Mononuclear cell (primary cell): ENCODE data around the gene ATP1A4. TPM values are rescaled to one million over a fixed set of nuclear protein-coding genes. Genes with fewer than 3 reads are reported as not detected.

Source experiments
- H3K27me3 ChIP-seq: 2 replicates; pipeline ENCODE4 v1.6.0; 2011; ENCODE audit warnings: low read length, control low read depth; ENCODE audit not compliant: insufficient read depth
- H3K4me1 ChIP-seq: 2 replicates; pipeline ENCODE4 v1.5.1; 2011; ENCODE audit warnings: mild to moderate bottlenecking, low read length, control low read depth; ENCODE audit not compliant: insufficient read depth
- H3K4me3 ChIP-seq: 2 replicates; pipeline ENCODE4 v1.5.1; 2011; ENCODE audit warnings: mild to moderate bottlenecking, low read length, moderate library complexity
- H3K9me3 ChIP-seq: 2 replicates; pipeline ENCODE4 v1.5.1; 2011; ENCODE audit warnings: low read depth, mild to moderate bottlenecking, control low read depth, low read length
- total RNA-seq: library from RNA; depleted of rRNA; stranded (reverse); fragments of >200 nt; gene quantifications from one replicate; pipeline ENCODE4 v1.2.3, GENCODE V29; 2012

The ATP1A4 gene
- total RNA-seq, 1 donor: under 0.01 TPM

DNA sequence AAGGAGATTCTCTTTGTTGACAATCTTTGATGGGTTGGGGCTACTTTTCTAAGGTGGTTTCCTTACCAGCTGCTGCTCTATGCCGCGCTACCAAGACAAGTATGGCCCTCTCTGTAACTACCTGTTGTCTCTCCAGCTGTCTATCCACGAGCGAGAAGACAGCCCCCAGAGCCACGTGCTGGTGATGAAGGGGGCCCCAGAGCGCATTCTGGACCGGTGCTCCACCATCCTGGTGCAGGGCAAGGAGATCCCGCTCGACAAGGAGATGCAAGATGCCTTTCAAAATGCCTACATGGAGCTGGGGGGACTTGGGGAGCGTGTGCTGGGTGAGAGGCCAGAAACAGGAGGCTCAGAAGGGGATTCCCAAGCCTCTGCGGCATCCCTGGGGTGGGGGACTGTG lies 21.4 kb upstream of the ATP1A4 start:
- Histone ChIP-seq H3K9me3 (no peaks in the 10 kb centered on the region), H3K27me3 (no peaks in the 10 kb centered on the region), H3K4me3 (no peak overlapping the region), H3K4me1 (no peaks in the 10 kb centered on the region)

DNA sequence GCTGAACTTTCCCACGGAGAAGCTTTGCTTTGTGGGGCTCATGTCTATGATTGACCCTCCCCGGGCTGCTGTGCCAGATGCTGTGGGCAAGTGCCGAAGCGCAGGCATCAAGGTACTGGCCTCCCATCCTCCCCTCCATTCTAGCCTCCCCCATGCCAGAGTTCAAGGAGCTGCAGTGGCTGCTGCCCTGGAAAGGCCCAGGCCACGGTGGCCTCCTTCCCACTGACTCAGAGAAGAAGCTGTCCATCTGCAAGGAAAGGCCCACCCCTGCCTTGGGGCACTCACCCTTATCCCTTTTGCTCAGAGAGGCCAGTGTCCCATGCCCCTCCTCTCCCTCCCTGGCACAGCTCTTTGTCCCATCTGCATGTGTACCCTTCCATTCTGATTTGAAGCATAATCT lies 20.9 kb upstream of the ATP1A4 start:
- H3K27me3 ChIP-seq: no peaks in the 10 kb centered on the region
- no peaks in the 10 kb centered on the region for H3K9me3 ChIP-seq
- H3K4me3 ChIP-seq: no peak overlapping the region
- H3K4me1 ChIP-seq: no peaks in the 10 kb centered on the region

DNA sequence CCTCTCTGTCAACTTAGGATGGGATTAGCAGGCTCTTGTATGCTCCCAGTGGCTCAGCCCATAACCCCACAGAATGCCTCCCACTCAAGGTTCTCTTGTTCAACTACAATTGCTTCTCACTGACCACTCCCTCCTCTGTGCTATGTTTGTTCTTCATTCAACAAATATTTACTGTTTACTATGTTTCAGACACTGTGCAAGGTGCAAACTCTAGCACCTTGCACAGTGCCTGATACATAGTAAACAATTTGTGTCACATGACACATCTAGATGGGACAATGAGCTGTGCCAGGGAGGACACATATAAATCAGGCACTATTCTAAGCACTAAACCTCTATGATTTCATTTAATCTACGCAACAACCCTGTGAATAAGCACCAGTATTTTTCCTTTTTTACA lies 20.5 kb upstream of the ATP1A4 start:
- H3K9me3 ChIP-seq: no peaks in the 10 kb centered on the region
- no peaks in the 10 kb centered on the region for H3K4me1 ChIP-seq
- H3K27me3 ChIP-seq: no peaks in the 10 kb centered on the region
- H3K4me3 ChIP-seq: no peak overlapping the region

DNA sequence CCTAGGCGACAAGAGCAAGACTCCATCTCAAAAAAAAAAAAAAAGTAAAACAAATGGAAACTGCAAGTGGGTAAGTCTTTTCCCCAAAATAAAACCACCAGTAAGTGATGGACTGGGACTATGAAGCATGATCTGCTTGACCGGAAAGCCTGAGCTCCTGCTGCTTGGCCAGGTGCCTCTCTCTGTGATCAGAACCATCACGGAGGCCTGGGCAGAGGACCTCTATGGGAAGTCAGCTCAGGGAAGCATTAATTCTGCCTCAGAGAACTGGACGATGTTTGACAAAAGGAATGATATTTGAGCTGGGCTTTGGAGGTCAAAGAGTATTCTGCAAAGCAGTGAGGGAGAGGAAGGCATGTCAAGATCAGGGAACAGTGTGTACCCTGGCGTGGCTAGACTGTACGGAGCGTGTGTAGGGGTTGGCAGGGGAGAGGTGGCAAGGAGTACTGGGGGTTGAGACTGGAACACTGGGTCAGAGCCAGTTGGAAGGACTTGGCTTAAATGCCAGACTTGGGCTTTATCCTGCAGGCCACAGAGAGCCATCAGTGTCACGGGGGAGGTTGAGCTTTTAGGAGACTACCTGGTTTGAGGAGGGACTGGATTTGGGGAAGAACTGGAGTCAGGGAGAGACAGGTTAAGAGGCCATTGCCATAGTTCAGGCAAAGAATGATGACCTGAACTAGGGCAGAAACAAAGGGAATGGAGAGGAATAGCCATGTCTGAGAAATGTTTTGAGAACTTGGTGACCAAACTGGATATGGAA lies 19.4 kb upstream of the ATP1A4 start:
- H3K4me3 ChIP-seq: no peak overlapping the region
- H3K27me3 ChIP-seq: no peaks in the 10 kb centered on the region
- H3K9me3 ChIP-seq: no peaks in the 10 kb centered on the region
- no peaks in the 10 kb centered on the region for H3K4me1 ChIP-seq

DNA sequence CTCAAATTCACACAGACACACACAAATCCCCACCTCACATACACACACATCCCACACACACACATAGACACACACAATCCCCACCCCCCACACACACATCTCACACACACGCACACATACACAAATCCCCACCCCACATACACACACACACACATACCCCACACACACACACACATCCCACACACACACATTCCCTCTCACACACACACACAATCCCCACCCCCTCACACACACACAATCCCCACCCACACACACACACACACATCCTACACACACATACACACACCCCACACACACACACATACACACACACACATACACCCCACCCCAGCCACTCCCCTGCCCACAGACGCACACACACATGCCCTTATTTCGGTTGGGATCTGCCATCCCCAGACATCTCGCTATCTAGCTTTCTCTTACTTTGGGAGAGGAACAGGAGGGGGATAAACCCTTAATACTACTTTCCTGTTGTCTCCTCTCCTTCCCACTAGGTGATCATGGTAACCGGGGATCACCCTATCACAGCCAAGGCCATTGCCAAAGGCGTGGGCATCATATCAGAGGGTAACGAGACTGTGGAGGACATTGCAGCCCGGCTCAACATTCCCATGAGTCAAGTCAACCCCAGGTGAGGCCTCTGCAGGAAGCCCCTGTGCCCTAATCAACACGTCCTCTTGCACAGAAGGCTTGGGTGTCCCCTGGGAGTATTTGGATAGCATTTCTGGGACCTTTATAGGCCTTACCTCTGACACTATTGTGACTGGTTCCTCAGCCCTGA lies 17.2 kb upstream of the ATP1A4 start:
- Histone ChIP-seq H3K9me3 (no peaks in the 10 kb centered on the region), H3K27me3 (no peaks in the 10 kb centered on the region), H3K4me1 (no peaks in the 10 kb centered on the region), H3K4me3 (no peak overlapping the region)

DNA sequence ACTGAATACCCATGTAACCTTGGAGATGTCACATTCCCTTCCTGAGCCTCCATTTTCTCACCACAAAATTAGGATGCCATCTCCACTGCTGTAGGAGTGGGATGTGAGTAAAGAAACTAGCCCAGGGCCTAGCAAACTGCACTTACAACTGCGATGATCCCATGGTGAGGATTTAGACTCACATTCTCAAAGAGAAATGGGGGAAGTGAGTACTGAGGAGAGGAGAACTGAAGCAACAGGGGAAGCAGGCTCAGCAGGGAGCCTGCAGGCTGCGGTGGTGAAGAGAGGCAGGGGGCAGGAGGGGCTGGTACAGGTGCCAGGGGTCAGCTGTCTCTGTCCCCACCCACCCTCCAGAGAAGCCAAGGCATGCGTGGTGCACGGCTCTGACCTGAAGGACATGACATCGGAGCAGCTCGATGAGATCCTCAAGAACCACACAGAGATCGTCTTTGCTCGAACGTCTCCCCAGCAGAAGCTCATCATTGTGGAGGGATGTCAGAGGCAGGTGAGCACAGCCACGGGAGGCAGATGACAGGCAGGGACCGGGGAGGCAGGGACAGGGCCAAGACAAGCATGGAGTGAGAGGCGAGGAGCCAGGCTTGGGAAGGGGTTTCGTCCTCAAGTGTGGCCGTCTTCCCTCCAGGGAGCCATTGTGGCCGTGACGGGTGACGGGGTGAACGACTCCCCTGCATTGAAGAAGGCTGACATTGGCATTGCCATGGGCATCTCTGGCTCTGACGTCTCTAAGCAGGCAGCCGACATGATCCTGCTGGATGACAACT lies 16.4 kb upstream of the ATP1A4 start:
- no peaks in the 10 kb centered on the region for H3K4me1 ChIP-seq

DNA sequence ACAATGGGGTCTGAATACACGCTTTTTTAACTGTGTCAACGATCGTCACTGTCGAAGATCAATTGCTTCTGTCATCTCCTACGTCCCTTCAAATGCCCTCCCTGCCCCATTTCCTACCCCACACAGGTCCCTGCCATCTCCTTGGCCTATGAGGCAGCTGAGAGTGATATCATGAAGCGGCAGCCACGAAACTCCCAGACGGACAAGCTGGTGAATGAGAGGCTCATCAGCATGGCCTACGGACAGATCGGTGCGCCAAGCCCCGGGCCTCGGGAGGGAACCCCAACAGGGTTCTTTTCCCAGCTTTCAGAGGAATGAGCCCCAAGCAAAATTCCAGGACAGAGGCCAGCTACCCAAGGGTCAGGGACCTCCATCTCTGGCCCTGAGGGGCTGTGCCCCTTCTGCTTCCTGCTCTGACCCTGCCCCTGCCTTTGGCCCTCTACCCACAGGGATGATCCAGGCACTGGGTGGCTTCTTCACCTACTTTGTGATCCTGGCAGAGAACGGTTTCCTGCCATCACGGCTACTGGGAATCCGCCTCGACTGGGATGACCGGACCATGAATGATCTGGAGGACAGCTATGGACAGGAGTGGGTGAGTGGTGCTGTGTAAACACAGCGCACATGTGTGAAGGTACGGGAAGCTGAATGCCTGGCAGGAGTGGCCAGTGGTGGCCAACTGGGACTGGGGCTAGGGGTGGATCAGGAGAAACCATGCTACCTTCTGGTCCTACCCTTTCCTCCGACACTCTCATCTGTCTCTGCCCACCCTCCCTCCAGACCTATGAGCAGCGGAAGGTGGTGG lies 15.1 kb upstream of the ATP1A4 start:
- H3K4me1 ChIP-seq: no peaks in the 10 kb centered on the region
- H3K27me3 ChIP-seq: no peaks in the 10 kb centered on the region
- no peak overlapping the region for H3K4me3 ChIP-seq
- H3K9me3 ChIP-seq: no peaks in the 10 kb centered on the region

More for the DNA sequence above, 16.4 kb upstream of the ATP1A4 start:
- H3K9me3 ChIP-seq: no peaks in the 10 kb centered on the region
- no peaks in the 10 kb centered on the region for H3K27me3 ChIP-seq
- H3K4me3 ChIP-seq: no peak overlapping the region

DNA sequence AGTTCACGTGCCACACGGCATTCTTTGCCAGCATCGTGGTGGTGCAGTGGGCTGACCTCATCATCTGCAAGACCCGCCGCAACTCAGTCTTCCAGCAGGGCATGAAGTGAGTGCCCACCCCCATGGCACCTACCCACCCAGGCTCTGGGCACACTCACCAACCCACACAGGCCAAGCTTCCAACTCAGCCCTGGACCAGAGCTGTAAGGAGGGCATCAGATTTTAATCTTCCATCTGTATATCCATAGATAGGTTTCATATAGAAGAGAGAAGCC lies 14.5 kb upstream of the ATP1A4 start:
- Histone ChIP-seq H3K4me1 (peaks cover 3% of the 10 kb centered on the region), H3K27me3 (no peaks in the 10 kb centered on the region), H3K4me3 (no peak overlapping the region), H3K9me3 (no peaks in the 10 kb centered on the region)

DNA sequence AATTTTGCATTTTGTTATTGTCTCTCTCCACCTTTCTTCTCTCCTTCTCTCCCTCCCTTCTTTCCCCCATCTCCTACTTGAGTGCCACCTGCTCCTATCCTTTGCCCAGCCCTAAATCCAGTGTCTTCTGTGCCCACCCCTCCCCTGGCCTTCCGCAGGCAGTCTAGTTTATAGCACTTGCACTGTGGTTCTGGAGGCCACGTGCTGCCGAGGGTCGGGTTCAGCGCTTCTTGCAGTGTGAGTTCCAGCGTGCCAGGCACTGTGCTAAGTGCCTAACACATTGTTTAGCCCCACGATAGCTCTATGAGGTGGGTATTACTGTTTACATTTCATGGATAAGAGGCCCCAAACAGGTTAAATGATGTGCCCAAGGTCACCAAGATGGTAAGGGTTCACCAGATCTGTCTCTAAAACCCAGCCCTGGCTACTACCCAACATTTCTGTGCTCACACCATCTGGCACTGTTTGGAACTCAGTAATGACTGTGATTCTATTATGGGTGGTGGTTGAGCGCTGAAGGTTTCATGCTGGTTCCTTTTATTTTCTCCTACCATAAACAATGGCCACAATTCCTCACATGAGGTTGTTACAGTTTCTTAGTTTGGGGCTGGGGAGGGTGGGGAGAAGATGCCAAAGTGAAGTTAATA lies 14.1 kb upstream of the ATP1A4 start:
- no peaks in the 10 kb centered on the region for H3K27me3 ChIP-seq
- no peak overlapping the region for H3K4me3 ChIP-seq
- no peaks in the 10 kb centered on the region for H3K9me3 ChIP-seq
- H3K4me1 ChIP-seq: peaks cover 3% of the 10 kb centered on the region

DNA sequence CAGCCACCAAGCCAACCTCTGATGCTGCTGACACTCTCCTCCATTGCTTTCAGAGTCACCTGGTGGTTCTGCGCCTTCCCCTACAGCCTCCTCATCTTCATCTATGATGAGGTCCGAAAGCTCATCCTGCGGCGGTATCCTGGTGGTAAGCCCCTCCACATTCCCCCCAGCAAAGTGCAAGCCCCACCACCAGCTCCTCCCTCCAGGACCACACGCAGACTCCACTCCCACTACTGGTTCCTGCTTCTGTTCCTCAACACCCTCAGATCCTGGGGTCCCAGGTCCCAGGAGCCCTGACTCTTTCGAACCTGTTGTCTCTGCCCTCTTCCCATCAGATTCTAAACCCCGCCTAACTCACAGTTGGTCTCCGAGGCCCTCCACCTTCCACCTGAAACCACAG lies 11.6 kb upstream of the ATP1A4 start:
- H3K4me3 ChIP-seq: no peak overlapping the region
- H3K27me3 ChIP-seq: no peaks in the 10 kb centered on the region
- H3K9me3 ChIP-seq: no peaks in the 10 kb centered on the region
- H3K4me1 ChIP-seq: peaks cover 8% of the 10 kb centered on the region

DNA sequence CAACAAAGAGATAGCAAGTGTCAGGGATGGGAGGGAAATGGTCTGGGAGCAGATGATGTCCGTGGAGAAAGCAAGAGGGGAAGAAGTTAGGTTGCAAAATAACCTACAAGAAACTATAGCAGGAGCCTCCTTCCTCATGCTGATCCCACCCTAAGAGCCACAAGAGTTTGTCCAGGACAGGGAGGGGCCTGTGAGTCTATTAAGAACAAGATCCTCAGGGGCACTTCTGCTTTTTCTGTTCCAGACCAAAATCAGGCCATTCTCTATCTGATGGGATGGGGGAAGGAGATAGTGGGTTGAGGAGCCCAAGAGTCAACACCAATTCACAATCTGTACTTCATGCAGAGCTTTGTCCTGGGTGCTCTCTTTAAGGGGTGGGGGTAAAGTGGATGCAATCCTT lies 7.7 kb upstream of the ATP1A4 start:
- no peaks in the 10 kb centered on the region for H3K27me3 ChIP-seq
- no peaks in the 10 kb centered on the region for H3K9me3 ChIP-seq
- no peak overlapping the region for H3K4me3 ChIP-seq
- H3K4me1 ChIP-seq: peaks cover 8% of the 10 kb centered on the region

DNA sequence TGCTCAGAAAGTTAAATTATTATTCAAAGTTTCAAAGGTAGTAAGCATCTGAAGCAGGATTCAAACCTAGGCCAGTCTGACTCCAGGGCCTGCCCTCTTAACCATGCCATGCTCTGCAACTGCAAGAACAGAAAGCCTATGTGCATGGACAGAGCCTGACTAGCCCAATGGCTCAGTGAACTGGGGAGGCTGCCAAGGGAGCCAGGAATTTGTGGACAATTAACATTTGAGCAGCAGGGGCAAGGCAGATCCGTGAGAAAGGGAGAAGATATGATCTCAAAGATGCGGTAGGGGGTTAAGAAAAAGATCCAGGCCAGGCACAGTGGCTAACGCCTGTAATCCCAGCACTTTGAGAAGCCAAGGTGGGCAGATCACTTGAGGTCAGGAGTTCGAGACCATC lies 6.5 kb upstream of the ATP1A4 start:
- no peak overlapping the region for H3K4me3 ChIP-seq
- H3K27me3 ChIP-seq: no peaks in the 10 kb centered on the region
- peaks cover 8% of the 10 kb centered on the region for H3K4me1 ChIP-seq
- H3K9me3 ChIP-seq: no peaks in the 10 kb centered on the region

DNA sequence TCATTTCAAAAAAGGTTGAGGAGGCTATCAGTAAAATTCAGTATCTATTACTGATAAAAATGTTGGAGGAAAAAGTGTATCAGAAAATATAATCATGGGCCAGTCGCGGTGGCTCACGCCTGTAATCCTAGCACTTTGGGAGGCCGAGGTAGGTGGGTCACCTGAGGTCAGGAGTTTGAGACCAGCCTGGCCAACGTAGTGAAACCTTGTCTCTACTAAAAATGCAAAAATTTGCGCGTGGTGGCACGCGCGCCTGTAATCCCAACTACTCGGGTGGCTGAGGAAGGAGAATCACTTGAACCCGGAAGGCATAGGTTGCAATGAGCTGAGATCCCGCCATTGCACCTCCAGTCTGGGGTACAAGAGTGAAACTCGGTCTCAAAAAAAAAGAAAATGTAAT lies 5.3 kb upstream of the ATP1A4 start:
- Histone ChIP-seq H3K27me3 (no peaks in the 10 kb centered on the region), H3K4me3 (no peak overlapping the region), H3K9me3 (no peaks in the 10 kb centered on the region), H3K4me1 (peaks cover 8% of the 10 kb centered on the region)

DNA sequence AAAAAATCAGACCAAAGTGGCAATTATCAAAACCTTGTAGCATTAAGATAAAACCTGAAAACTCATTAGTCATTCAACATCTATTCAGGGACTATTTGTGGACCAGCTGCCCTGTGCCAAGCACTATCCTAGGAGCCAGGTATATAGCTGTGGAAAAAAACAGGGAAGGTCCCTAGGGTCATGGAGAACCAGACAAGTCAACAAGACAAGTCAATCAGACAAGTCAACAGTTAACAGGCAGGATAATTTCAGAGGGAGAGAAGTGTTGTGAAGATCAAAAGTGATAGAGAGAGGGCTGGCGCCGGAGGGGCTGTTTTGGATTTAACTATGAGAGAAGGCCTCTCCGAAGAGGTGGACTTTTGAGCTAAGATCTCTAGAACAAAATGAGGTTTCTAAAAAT lies 3.3 kb upstream of the ATP1A4 start:
- no peaks in the 10 kb centered on the region for H3K27me3 ChIP-seq
- no peaks in the 10 kb centered on the region for H3K9me3 ChIP-seq
- H3K4me1 ChIP-seq: peaks cover under 1% of the 10 kb centered on the region
- H3K4me3 ChIP-seq: no peak overlapping the region
